HG02642 (cell line): Measurements from ENCODE around the gene RBBP8NL.

ENCODE experiments used
- ATAC-seq: cut with Tn5 transposase; IDR thresholded peaks from one replicate; pipeline ENCODE4 v1.9.1; 2021; ENCODE audit warnings: mild to moderate bottlenecking; ENCODE audit not compliant: unreplicated experiment, poor library complexity

Gene RBBP8NL

GRCh38 chr20:62462976-62463592 lies 35.7 kb upstream of the RBBP8NL start:
- no peak for ATAC-seq

DNA sequence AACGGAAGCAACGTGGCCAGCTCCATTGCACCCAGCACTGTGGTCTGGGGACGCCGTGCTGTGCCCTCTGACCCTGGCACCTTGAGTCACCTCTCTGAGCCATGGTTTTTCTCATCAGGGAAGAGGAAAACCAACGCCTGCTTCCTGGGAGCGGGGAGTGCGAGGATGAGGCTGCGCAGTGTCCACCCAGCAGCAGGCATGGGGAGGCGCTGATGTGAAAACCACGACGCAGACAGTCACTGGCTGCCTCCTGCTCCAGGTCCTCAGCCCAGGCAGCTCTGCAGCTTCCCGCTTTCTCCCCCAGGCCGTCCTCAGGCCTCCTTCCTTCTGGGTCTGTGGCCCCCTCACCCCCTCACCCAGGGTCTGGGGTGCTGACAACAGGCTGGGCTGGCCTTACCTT lies 34.5 kb upstream of the RBBP8NL start:
- ATAC-seq, result no peak

- ATAC-seq, result no peak
Observed at GRCh38 chr20:62461157-62461556, 33.8 kb upstream of the RBBP8NL start.

DNA sequence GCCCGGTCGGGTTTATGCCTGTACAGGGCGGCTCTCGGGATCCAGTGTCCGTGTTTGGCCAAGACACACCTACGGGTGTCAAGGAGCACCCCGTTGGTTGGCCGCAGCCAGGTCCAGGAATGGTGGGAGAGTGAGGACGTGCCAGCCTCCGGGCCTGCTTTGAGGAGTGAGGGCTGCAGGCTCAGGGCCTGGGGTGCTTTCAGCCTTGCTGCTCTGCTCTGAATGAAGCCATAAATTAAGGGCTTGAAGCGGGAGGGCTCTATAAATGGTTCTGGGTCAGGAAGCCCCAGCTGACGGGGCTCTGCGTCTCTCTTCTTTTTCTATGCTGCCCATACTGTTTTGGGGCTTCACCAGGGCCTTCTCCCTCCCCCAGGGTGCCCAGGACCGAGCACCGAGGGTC lies 33.3 kb upstream of the RBBP8NL start:
- no peak for ATAC-seq

GRCh38 chr20:62459488-62459887 lies 32.1 kb upstream of the RBBP8NL start:
- ATAC-seq, result no peak

DNA sequence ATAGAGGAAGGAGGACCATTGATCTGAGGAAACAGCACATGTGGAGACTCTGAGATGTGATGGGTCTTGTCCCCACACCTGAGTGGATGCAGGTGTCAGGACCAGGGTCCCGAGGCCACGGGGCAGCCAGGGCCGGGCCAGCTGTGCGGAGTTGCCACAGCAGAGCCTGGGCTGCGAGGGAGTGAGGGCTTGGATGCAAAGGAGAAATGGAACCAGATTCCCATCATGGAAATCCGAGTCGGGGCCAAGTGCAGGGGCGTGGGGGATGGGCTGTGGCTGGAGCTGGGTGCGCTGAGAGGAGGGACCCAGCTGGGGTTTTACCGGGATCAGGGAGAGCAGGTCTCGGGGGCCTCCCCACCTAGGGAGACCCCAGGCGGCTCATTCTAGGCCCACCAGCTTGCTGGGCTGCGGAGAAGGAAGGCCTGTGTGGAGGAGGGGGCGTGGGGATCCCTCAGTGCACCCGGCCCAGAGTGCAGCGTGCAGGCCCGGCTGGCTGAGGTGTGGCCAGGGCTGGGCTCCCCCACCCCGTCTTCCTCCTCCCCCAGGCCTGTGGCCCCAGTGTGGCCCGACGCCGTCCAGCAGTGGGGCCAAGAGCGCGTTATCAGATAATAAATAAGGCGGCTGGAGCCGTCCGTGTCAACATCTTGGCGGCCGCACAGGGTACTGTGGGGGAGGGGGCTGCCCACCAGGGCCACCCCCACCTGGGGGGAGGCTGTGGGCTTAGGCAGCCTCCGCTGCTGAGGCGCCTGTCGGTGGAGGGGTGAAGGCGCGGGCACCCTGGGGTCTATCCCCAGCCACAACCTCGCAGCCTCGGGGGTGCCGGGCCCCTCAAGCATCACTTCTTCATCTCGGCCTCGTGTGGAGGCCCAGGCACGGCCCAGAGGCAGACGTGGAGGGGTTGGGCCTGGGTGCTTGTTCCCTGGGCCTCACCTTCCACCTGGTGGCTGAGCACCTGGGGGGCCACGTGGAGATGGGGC lies 31.2 kb upstream of the RBBP8NL start:
- ATAC-seq, result no peak

- no peak for ATAC-seq
Observed at GRCh38 chr20:62457831-62458230, 30.5 kb upstream of the RBBP8NL start.

DNA sequence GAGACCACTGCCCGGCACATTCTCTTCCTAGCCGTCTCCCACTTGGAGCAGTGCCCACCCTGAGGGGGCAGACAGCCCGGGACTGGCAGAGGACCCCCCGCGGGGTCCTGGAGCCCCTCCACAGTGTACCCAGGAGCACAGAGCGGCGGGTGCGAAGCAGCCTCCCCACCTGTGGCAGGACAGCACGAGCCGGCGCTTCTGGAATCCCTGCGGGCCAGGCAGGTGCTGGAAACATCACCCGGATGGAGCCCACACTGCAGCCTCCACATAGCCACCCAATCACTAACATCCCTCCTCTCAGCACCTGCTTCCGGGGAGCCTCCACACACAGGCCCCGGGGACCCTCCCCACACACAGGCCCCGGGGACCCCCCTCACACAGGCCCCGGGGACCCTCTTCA lies 29.8 kb upstream of the RBBP8NL start:
- no peak for ATAC-seq

- ATAC-seq, result no peak
Observed at GRCh38 chr20:62455929-62456328, 28.6 kb upstream of the RBBP8NL start.

GRCh38 chr20:62454904-62455636 lies 27.7 kb upstream of the RBBP8NL start:
- ATAC-seq, result no peak

GRCh38 chr20:62453186-62453808 lies 26.0 kb upstream of the RBBP8NL start:
- no peak for ATAC-seq

DNA sequence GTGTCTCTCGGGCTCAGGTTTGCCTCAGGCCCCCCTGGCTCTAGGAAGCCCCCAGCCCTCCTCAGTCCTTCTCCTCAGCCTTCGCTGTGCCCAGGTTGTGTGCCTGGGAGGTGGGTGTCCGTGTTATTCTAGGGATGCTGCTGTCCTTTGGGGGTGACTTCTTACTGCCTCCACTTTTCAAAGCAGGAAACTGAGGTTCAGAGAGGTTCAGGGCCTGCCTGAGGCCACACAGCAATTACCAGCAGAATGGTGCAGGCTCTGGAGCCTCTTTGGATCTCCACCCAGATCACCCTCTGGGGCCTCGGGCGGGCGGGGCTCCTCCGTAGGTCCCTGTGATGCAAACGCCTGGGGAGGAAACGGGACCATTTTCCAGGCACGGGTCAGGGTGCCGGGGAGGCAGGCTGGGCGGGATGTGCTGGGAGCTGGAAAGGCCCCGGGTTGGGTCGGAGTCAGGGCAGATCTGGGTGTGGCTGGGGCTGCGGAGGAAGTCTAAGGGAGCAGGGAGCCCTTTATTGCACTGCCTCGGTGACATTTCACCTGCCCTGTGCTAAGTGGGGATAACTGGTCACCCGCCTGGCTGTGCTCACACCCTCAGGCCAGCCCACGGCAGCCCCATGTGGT lies 25.2 kb upstream of the RBBP8NL start:
- no peak for ATAC-seq

GRCh38 chr20:62451970-62452369 lies 24.6 kb upstream of the RBBP8NL start:
- no peak for ATAC-seq

GRCh38 chr20:62451156-62451767 lies 23.9 kb upstream of the RBBP8NL start:
- ATAC-seq, result no peak

DNA sequence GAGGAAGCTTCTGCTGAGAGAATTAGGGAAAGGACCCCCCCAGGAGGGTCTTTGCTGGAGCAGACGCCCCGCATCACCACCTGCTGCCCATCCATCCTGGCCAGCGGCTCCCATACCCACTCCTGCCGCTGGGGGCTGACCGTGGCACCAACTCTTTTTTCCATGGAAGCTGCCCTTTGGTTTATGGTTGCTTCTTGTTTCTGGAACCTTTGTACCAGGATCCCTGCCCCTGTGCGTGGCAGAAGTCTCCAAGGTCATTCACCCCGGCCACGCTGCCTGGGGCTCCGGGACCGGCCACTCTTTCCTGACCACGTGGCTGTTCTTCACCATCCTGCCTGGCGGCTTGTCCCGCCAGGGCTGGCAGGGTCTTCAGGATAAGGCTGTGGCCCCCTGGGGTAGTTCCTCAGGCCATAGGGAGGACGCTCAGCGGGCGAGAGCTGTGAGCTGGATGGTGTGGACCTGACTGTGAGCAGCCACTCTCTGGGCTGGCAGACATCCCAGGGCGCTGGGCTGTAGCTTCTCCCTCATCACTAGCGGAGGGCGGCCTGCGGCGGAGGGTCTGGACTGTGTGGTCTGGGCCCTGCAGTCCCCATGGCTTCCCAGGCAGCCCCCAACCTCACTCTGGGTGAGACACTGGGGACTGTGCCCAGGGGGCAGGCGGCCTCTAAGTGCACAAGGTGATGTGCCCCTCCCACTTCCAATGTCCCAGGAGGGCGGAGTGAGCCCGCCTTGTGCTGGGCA lies 22.8 kb upstream of the RBBP8NL start:
- ATAC-seq, result no peak

DNA sequence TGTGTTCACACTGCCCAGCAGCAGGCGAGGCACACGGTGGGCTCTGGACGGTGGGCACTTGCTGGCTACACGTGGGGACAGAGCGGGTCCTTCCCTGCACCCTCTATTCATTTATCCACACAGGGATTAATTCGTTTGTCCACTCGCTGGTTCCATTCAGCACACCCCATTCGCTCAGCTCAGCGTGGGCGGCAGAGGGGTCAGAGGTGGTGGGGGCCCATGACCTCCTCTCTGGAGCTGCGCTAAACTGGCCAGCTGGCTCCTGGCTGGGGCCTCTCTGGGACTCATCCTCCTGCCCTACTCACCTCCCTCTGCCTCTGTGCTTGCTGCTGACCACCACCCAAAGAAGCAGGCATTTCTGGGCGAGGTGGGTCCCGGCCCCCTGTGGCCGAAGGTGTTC lies 21.4 kb upstream of the RBBP8NL start:
- no peak for ATAC-seq

DNA sequence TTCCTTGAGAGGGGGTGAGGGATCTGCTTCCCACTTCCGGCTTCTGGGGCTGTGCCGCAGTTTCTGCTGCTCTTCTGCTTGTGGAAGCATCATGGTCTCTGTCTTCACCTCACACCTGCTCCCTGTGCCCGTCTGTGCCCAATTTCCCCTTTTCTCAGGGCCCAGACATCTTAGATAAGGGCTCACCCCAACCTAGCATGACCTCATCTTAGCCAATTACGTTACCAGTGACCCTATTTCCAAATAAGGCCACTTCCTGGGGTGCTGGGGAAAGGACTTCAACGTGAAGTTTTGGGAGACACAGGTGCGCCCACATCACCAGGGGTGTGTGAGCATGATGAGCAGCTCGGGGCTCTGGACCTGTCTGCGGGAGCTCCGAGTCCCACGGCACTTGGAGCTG lies 20.7 kb upstream of the RBBP8NL start:
- no peak for ATAC-seq

GRCh38 chr20:62446888-62447869 lies 19.8 kb upstream of the RBBP8NL start:
- ATAC-seq, result no peak
